ENCODE data around the gene DHX16. TPM values are rescaled to one million over a fixed set of nuclear protein-coding genes. Genes with fewer than 3 reads are reported as not detected.

DHX16 gene
- total RNA-seq, 1 donor from 2014 or later: 38.5 TPM

DNA sequence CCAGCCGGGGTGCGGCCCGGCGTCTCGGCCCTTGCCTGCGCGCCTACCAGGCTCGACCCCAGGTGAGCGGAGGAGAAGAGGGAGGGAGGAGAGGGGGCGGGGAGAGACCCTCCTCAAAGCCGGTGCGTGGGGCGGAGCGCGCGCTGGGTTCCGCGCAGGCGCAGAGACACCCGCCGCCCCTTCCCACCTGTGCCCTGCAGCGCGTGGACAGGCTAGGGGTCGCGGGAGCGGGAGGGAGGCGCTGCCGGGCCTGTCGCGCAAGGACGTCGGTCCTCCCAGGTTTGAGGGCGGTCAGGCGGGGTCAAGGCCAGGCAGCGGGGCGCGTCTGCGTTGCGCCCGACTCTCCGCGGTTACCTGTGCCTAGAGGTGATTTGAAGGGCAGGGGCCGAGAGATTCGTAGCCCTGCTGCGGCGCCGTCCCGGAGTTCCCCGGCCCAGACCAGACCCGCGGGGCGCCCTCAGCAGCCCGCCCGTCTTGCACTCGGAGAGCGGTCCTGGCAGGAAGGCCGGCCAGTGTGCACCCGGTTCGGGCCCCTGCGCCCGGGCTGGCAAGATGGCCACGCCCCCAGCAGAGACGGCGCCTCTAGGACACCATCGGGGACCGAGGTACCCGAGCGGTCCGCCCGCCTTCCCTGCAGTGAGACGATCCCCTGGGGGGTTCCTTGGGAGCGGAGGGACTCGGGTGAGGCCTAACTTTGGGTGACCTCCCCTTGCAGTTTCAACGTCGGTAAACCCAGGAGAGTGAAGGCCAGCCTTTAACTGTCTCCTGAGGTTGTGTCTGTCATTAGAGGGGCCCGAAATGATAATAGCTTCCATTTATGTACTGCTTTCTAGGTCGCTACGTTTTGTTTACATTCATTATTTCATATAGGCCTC is 25.3 kb downstream of the DHX16 start:
- DNase-seq (ENCODE audit: low spot score): peak; percentile 73

DNA sequence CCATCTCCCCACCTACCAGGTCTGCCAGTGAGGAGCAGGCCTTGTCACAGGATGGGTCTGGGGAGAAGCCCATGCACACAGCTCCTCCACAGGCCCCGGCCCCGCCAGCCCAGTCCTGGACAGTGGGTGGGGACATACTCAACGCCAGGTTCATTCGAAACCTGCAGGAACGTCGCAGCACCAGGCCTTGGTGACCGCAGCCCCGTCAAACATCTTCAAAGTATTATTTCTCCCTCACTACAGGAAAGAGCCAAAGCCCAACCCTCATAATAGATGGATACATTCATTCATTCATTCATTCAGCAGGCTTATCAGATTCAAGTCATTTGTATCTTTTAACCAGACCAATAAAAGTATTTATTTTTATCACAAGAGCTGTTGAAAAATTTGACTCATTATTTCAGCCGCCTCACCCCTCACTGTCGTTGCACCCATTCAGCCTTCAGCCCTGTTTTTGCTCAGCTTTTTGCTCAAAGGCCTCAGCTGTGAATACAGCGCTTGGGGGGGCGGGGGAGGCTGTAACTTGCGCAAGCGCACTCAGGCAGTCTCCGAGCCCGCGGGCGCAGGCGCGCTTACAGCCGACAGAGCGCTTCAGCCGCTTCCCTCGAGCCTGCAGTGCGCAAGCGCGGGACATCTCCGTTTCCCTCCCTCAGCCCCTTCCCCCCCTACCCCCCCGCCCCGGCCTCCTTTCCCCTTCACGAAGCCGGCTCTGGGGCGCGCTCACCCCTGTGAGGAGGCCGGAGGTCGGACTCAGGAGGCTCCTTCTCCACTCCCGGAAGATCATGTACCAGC is 26.2 kb downstream of the DHX16 start, which contains the start of gene C6orf136:
Gene C6orf136 (plus strand): TSS at position 684 of the 792 bp plus-strand sequence. CDS start 99 bp downstream, at position 783.
- Mint-ChIP-seq H3K27ac (ENCODE audit: unreplicated experiment) (peak within 1 kb of the TSS; percentile 92), H3K4me3 (ENCODE audit: unreplicated experiment) (peak within 1 kb of the TSS; percentile 93), H3K27me3 (ENCODE audit: unreplicated experiment) (peaks cover 7% of the 10 kb centered on the region), H3K4me1 (ENCODE audit: unreplicated experiment) (peaks cover 48% of the 10 kb centered on the region), H3K9me3 (ENCODE audit: unreplicated experiment) (no peaks in the 10 kb centered on the region), H3K36me3 (ENCODE audit: low read depth, unreplicated experiment) (peaks cover 31% of the 10 kb centered on the region)
- DNase-seq (ENCODE audit: low spot score): peak; percentile 87
- TF ChIP-seq, protein P1, sequence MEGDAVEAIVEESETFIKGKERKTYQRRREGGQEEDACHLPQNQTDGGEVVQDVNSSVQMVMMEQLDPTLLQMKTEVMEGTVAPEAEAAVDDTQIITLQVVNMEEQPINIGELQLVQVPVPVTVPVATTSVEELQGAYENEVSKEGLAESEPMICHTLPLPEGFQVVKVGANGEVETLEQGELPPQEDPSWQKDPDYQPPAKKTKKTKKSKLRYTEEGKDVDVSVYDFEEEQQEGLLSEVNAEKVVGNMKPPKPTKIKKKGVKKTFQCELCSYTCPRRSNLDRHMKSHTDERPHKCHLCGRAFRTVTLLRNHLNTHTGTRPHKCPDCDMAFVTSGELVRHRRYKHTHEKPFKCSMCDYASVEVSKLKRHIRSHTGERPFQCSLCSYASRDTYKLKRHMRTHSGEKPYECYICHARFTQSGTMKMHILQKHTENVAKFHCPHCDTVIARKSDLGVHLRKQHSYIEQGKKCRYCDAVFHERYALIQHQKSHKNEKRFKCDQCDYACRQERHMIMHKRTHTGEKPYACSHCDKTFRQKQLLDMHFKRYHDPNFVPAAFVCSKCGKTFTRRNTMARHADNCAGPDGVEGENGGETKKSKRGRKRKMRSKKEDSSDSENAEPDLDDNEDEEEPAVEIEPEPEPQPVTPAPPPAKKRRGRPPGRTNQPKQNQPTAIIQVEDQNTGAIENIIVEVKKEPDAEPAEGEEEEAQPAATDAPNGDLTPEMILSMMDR (IDR thresholded peaks at IDR 0.05; ENCODE audit: unreplicated experiment): no peak

More for the DNA sequence above, 25.3 kb downstream of the DHX16 start:
- TF ChIP-seq, protein P1 (IDR thresholded peaks at IDR 0.05; ENCODE audit: unreplicated experiment): no peak
- Mint-ChIP-seq H3K4me1 (ENCODE audit: unreplicated experiment) (peaks cover 44% of the 10 kb centered on the region), H3K27me3 (ENCODE audit: unreplicated experiment) (peaks cover 7% of the 10 kb centered on the region), H3K36me3 (ENCODE audit: low read depth, unreplicated experiment) (peaks cover 38% of the 10 kb centered on the region), H3K9me3 (ENCODE audit: unreplicated experiment) (no peaks in the 10 kb centered on the region), H3K4me3 (ENCODE audit: unreplicated experiment) (peak overlapping the region; percentile 93), H3K27ac (ENCODE audit: unreplicated experiment) (peak overlapping the region; percentile 74)

DNA sequence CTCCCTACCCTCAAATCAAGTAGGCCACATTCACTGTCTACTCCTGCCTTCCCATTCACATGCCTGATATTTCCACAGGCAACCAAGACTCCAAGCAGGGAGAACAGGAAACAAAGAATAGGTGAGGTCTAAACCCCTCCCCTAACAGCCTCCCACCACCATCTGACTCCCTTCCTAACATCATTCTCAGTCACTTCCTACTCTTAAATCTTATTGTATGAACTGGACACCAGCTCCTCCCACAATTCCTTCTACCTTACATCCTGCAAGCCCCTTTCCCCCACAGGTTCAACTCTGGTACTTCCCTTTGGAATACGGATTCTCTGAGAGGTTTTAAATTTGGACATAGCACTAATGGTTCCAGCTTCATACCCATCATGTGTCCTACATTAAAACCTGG is 26.8 kb downstream of the DHX16 start:
- Mint-ChIP-seq H3K4me1 (ENCODE audit: unreplicated experiment) (peaks cover 53% of the 10 kb centered on the region), H3K9me3 (ENCODE audit: unreplicated experiment) (no peaks in the 10 kb centered on the region), H3K36me3 (ENCODE audit: low read depth, unreplicated experiment) (peaks cover 31% of the 10 kb centered on the region), H3K27me3 (ENCODE audit: unreplicated experiment) (peaks cover 7% of the 10 kb centered on the region), H3K4me3 (ENCODE audit: unreplicated experiment) (peak overlapping the region; percentile 91), H3K27ac (ENCODE audit: unreplicated experiment) (peak overlapping the region; percentile 92)
- no peak for DNase-seq (ENCODE audit: low spot score)
- TF ChIP-seq, protein P1 (IDR thresholded peaks at IDR 0.05; ENCODE audit: unreplicated experiment): no peak

DNA sequence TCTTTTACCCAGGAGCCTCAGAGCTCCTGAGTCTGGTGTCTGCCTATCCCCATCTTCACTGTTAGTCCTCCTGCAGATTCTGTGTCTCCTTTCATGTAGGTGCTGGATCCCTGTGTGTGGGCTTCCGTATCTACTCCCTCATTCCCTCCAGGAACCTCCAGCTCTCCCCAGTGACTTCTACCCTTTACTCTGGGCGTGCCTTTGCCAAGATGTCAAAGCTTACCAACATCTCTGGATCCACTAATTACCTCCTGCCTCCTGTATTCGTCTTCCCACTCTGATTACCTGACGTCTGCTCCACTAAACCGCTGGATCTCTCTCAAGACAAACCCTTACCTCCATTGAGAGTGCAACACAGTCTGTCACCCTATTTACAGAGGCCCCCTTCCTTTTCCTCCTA is 28.0 kb downstream of the DHX16 start:
- peak overlapping the region; percentile 91 for H3K4me3 Mint-ChIP-seq (ENCODE audit: unreplicated experiment)

More for the DNA sequence above, 28.0 kb downstream of the DHX16 start:
- Mint-ChIP-seq H3K27me3 (ENCODE audit: unreplicated experiment) (peaks cover 7% of the 10 kb centered on the region), H3K4me1 (ENCODE audit: unreplicated experiment) (peaks cover 62% of the 10 kb centered on the region), H3K9me3 (ENCODE audit: unreplicated experiment) (no peaks in the 10 kb centered on the region), H3K36me3 (ENCODE audit: low read depth, unreplicated experiment) (peaks cover 35% of the 10 kb centered on the region), H3K27ac (ENCODE audit: unreplicated experiment) (peak overlapping the region; percentile 92)
- DNase-seq (ENCODE audit: low spot score): no peak
- TF ChIP-seq, protein P1 (IDR thresholded peaks at IDR 0.05; ENCODE audit: unreplicated experiment): no peak

Measured in endothelial cell (in vitro differentiated cells).